OCI-LY3 (cell line): Measurements from ENCODE around the gene SETDB2.

ENCODE experiments used
- H2AFZ ChIP-seq: fragments of 200-600, 300-600 bp; shearing (Covaris generic); 2 replicates; pipeline ENCODE4 v1.6.0; 2014; ENCODE audit warnings: antibody characterized with exemption, low read depth, low read length
- H3K27ac ChIP-seq: fragments of 200-600, 300-600 bp; sonication (generic); 2 replicates; pipeline ENCODE4 v1.5.1; 2014; ENCODE audit warnings: mild to moderate bottlenecking, low read length, moderate library complexity, mixed read lengths
- H3K27me3 ChIP-seq: fragments of 200-600, 300-600 bp; sonication (generic); 2 replicates; pipeline ENCODE4 v1.6.1; 2014; ENCODE audit warnings: low read depth, low read length, mixed read lengths
- H3K36me3 ChIP-seq: fragments of 200-600, 300-600 bp; sonication (generic); replicated peaks from 2 replicates; pipeline ENCODE3; 2014; ENCODE audit warnings: low read depth, low read length, mixed read lengths
- H3K4me1 ChIP-seq: fragments of 300-600, 200-600 bp; sonication (generic); 2 replicates; pipeline ENCODE4 v1.6.1; 2014; ENCODE audit warnings: low read length, mixed read lengths
- H3K4me2 ChIP-seq: fragments of 200-600, 300-600 bp; sonication (generic); 2 replicates; pipeline ENCODE4 v1.6.1; 2014; ENCODE audit warnings: low read length, mixed read lengths
- H3K4me3 ChIP-seq: fragments of 300-600, 200-600 bp; sonication (generic); 2 replicates; pipeline ENCODE4 v1.5.1; 2014; ENCODE audit warnings: antibody characterized with exemption, mild to moderate bottlenecking, low read length, moderate library complexity
- H3K79me2 ChIP-seq: fragments of 300-600, 200-600 bp; shearing (Covaris generic); 2 replicates; pipeline ENCODE4 v1.6.1; 2014; ENCODE audit warnings: mild to moderate bottlenecking, low read length, mixed read lengths
- H3K9ac ChIP-seq: fragments of 300-600, 200-600 bp; shearing (Covaris generic); 2 replicates; pipeline ENCODE4 v1.6.0; 2014; ENCODE audit warnings: mild to moderate bottlenecking, low read length, moderate library complexity
- H3K9me3 ChIP-seq: fragments of 200-600, 300-600 bp; shearing (Covaris generic); 2 replicates; pipeline ENCODE4 v1.6.1; 2014; ENCODE audit warnings: low read length, mixed read lengths; ENCODE audit not compliant: insufficient read depth
- H4K20me1 ChIP-seq: fragments of 200-600, 300-600 bp; sonication (generic); 2 replicates; pipeline ENCODE4 v1.6.1; 2016; ENCODE audit warnings: low read length, mixed read lengths; ENCODE audit not compliant: insufficient read depth
- CTCF ChIP-seq: fragments of 200-600, 300-600 bp; sonication (generic); IDR thresholded peaks from 2 replicates; pipeline ENCODE4 v1.5.1; 2014; ENCODE audit warnings: antibody characterized with exemption, low read length, low read depth
- EZH2phosphoT487 ChIP-seq: fragments of 200-600 bp; shearing (Covaris generic); IDR thresholded peaks from 2 replicates; pipeline ENCODE4 v1.6.1; 2018; ENCODE audit warnings: antibody characterized with exemption, mixed run types, low read depth

SETDB2 gene

GRCh38 chr13:49530457-49530856, 86.4 kb downstream of the SETDB2 start:
- Histone ChIP-seq H3K9ac (no peak overlapping the region), H3K4me3 (no peak overlapping the region), H2AFZ (no peak overlapping the region), H3K36me3 (peaks cover 6% of the 10 kb centered on the region), H3K4me1 (no peaks in the 10 kb centered on the region), H3K9me3 (no peaks in the 10 kb centered on the region), H3K27ac (no peak overlapping the region), H3K4me2 (no peak overlapping the region), H3K79me2 (no peaks in the 10 kb centered on the region), H3K27me3 (no peaks in the 10 kb centered on the region), H4K20me1 (no peaks in the 10 kb centered on the region)
- no peak for TF ChIP-seq CTCF
- TF ChIP-seq EZH2phosphoT487 = no peak

- H3K4me2 ChIP-seq = no peak overlapping the region
- no peaks in the 10 kb centered on the region for H3K4me1 ChIP-seq
- H3K27ac ChIP-seq = no peak overlapping the region
Measured at GRCh38 chr13:49532593-49532992, 88.5 kb downstream of the SETDB2 start.

GRCh38 chr13:49533011-49533410, 88.9 kb downstream of the SETDB2 start:
- Histone ChIP-seq H3K79me2 (no peaks in the 10 kb centered on the region), H3K36me3 (peaks cover 6% of the 10 kb centered on the region), H3K4me1 (no peaks in the 10 kb centered on the region), H3K9ac (no peak overlapping the region), H3K27ac (no peak overlapping the region), H3K4me3 (no peak overlapping the region), H3K4me2 (no peak overlapping the region), H3K9me3 (no peaks in the 10 kb centered on the region), H4K20me1 (no peaks in the 10 kb centered on the region), H2AFZ (no peak overlapping the region), H3K27me3 (no peaks in the 10 kb centered on the region)
- TF ChIP-seq CTCF (no peak), EZH2phosphoT487 (no peak)

More at GRCh38 chr13:49532593-49532992, 88.5 kb downstream of the SETDB2 start:
- H3K79me2 ChIP-seq = no peaks in the 10 kb centered on the region
- H3K9ac ChIP-seq = no peak overlapping the region
- no peak overlapping the region for H2AFZ ChIP-seq
- TF ChIP-seq EZH2phosphoT487 (no peak), CTCF (no peak)
- no peaks in the 10 kb centered on the region for H4K20me1 ChIP-seq
- peaks cover 6% of the 10 kb centered on the region for H3K36me3 ChIP-seq
- no peak overlapping the region for H3K4me3 ChIP-seq
- no peaks in the 10 kb centered on the region for H3K9me3 ChIP-seq
- H3K27me3 ChIP-seq = no peaks in the 10 kb centered on the region

- Histone ChIP-seq H3K79me2 (no peaks in the 10 kb centered on the region), H4K20me1 (no peaks in the 10 kb centered on the region), H3K9me3 (no peaks in the 10 kb centered on the region), H3K4me1 (no peaks in the 10 kb centered on the region), H3K36me3 (peaks cover 6% of the 10 kb centered on the region), H3K27me3 (no peaks in the 10 kb centered on the region), H3K4me3 (no peak overlapping the region), H3K9ac (no peak overlapping the region), H3K27ac (no peak overlapping the region), H2AFZ (no peak overlapping the region), H3K4me2 (no peak overlapping the region)
- no peak for TF ChIP-seq CTCF
- no peak for TF ChIP-seq EZH2phosphoT487
Measured at GRCh38 chr13:49533591-49534269, 89.7 kb downstream of the SETDB2 start.
